ENCODE measurements around the gene CDC40. TPM values are rescaled to one million over a fixed set of nuclear protein-coding genes. Genes with fewer than 3 reads are reported as not detected.

Gene CDC40
- total and polyA plus RNA-seq, 2 experiments from 2014 or later, result 13.9 to 20.8 TPM

DNA sequence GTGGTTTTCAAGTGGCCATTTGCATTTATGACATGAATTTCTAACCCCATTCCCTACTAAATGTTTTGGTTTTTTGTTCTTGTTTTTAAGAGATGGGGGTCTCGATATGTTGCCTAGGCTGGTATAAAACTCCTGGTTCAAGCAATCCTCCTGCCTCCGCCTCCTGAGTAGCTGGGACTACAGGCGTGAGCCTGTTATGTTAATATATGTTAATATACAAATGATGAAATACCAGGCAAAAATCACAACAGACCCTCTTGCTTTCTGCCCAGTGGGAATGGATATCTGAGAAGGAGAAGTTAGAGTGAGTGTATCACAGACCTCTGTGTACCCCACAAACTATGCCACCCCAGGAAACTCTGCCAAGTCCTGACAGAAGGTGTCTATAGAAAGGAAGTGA is 66.2 kb downstream of the CDC40 start:
- Histone ChIP-seq H3K4me1 (ENCODE audit: insufficient read depth) (no peaks in the 10 kb centered on the region), H3K79me2 (no peaks in the 10 kb centered on the region), H3K9me3 (ENCODE audit: low read depth) (no peaks in the 10 kb centered on the region), H3K9me2 (replicated peaks; ENCODE audit: insufficient read depth) (no peaks in the 10 kb centered on the region), H3K27me3 (no peaks in the 10 kb centered on the region), H4K20me1 (ENCODE audit: insufficient read depth, poor library complexity, severe bottlenecking) (no peaks in the 10 kb centered on the region), H2AFZ (no peak overlapping the region), H3K4me3 (no peak overlapping the region), H3K4me2 (no peak overlapping the region), H3K36me3 (replicated peaks; ENCODE audit: insufficient read depth, low read depth) (no peaks in the 10 kb centered on the region), H3K27ac (no peak overlapping the region)
- 94% methylated on average over 3 of the region's 3 CpGs for WGBS (ENCODE audit: low lambda C conversion rate, missing lambda C conversion rate)
- TF ChIP-seq EZH2 (IDR thresholded peaks at IDR 0.05; ENCODE audit: borderline replicate concordance), result no peak
- no peak for TF ChIP-seq EZH2phosphoT487 (IDR thresholded peaks at IDR 0.05; ENCODE audit: low read depth, severe bottlenecking, unreplicated experiment)
- TF ChIP-seq CTCF (IDR thresholded peaks at IDR 0.05; ENCODE audit: poor library complexity), result no peak
- no peak for DNase-seq (ENCODE audit: low spot score)

GRCh38 chr6:110246900-110247546 is 66.8 kb downstream of the CDC40 start:
- Histone ChIP-seq H3K27me3 (no peaks in the 10 kb centered on the region), H3K4me1 (ENCODE audit: insufficient read depth) (no peaks in the 10 kb centered on the region), H3K9me3 (ENCODE audit: low read depth) (no peaks in the 10 kb centered on the region), H3K79me2 (no peaks in the 10 kb centered on the region), H4K20me1 (ENCODE audit: insufficient read depth, poor library complexity, severe bottlenecking) (no peaks in the 10 kb centered on the region), H3K4me3 (no peak overlapping the region), H3K9me2 (replicated peaks; ENCODE audit: insufficient read depth) (no peaks in the 10 kb centered on the region), H2AFZ (no peak overlapping the region), H3K4me2 (no peak overlapping the region), H3K36me3 (replicated peaks; ENCODE audit: insufficient read depth, low read depth) (no peaks in the 10 kb centered on the region), H3K27ac (no peak overlapping the region)
- 100% methylated on average over 3 of the region's 3 CpGs for WGBS (ENCODE audit: low lambda C conversion rate, missing lambda C conversion rate)
- no peak for DNase-seq (ENCODE audit: low spot score)
- TF ChIP-seq EZH2 (IDR thresholded peaks at IDR 0.05; ENCODE audit: borderline replicate concordance), result no peak

DNA sequence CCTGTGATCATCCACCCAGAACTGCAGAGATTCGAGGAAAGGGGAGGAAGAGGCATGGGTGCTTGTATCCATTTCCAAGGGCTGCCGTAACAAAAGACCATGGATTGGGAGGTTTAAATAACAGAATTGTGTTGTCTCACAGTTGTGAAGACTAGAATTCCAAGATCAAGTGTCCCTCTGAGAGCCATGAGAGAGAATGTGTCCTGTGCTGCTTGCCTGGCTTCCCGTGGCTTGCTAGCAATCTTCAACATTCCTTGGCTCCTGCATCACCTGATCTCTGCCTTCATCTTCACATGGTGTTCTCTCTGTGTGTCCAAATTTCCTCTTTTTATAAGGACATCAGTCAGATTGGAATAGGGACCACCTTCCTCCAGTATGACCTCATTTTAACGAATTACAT is 69.8 kb downstream of the CDC40 start:
- no peaks in the 10 kb centered on the region for H3K79me2 ChIP-seq
- 84% methylated on average over 4 of the region's 4 CpGs for WGBS (ENCODE audit: low lambda C conversion rate, missing lambda C conversion rate)
- H3K27ac ChIP-seq, result no peak overlapping the region
- H4K20me1 ChIP-seq (ENCODE audit: insufficient read depth, poor library complexity, severe bottlenecking), result no peaks in the 10 kb centered on the region
- no peak overlapping the region for H3K4me3 ChIP-seq
- no peak for DNase-seq (ENCODE audit: low spot score)
- no peaks in the 10 kb centered on the region for H3K4me1 ChIP-seq (ENCODE audit: insufficient read depth)
- H2AFZ ChIP-seq, result no peak overlapping the region
- no peaks in the 10 kb centered on the region for H3K9me3 ChIP-seq (ENCODE audit: low read depth)
- no peaks in the 10 kb centered on the region for H3K27me3 ChIP-seq
- H3K9me2 ChIP-seq (replicated peaks; ENCODE audit: insufficient read depth), result no peaks in the 10 kb centered on the region
- no peaks in the 10 kb centered on the region for H3K36me3 ChIP-seq (replicated peaks; ENCODE audit: insufficient read depth, low read depth)
- H3K4me2 ChIP-seq, result no peak overlapping the region
- no peak for TF ChIP-seq EZH2phosphoT487 (IDR thresholded peaks at IDR 0.05; ENCODE audit: low read depth, severe bottlenecking, unreplicated experiment)
- TF ChIP-seq CTCF (IDR thresholded peaks at IDR 0.05; ENCODE audit: poor library complexity), result no peak
- TF ChIP-seq EZH2 (IDR thresholded peaks at IDR 0.05; ENCODE audit: borderline replicate concordance), result no peak

DNA sequence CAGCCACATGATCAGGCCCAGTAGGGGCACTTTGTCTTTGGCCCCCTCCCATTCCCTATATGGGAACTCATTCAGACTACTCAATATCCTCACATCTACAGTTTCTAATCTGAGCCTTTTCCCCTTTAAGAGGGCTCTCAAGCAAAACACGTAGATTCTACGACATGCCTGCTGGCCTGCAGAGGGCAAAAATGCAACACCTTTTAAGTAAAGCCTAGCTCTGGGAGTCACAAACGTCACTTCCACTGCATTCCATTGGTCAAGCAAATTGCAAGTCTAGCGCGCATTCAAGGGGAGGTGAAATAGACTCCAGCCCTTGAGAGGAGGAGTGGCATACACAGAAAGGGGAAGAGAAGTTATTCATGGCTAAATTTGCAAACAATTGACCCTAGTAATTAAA is 70.6 kb downstream of the CDC40 start:
- Histone ChIP-seq H3K4me2 (no peak overlapping the region), H3K36me3 (replicated peaks; ENCODE audit: insufficient read depth, low read depth) (no peaks in the 10 kb centered on the region), H3K79me2 (no peaks in the 10 kb centered on the region), H3K27me3 (no peaks in the 10 kb centered on the region), H2AFZ (no peak overlapping the region), H3K27ac (no peak overlapping the region), H3K9me2 (replicated peaks; ENCODE audit: insufficient read depth) (no peaks in the 10 kb centered on the region), H3K4me3 (no peak overlapping the region), H3K4me1 (ENCODE audit: insufficient read depth) (no peaks in the 10 kb centered on the region), H4K20me1 (ENCODE audit: insufficient read depth, poor library complexity, severe bottlenecking) (no peaks in the 10 kb centered on the region), H3K9me3 (ENCODE audit: low read depth) (no peaks in the 10 kb centered on the region)
- 73% methylated on average over 5 of the region's 5 CpGs for WGBS (ENCODE audit: low lambda C conversion rate, missing lambda C conversion rate)
- TF ChIP-seq EZH2phosphoT487 (IDR thresholded peaks at IDR 0.05; ENCODE audit: low read depth, severe bottlenecking, unreplicated experiment) (no peak), EZH2 (IDR thresholded peaks at IDR 0.05; ENCODE audit: borderline replicate concordance) (no peak), CTCF (IDR thresholded peaks at IDR 0.05; ENCODE audit: poor library complexity) (no peak)
- no peak for DNase-seq (ENCODE audit: low spot score)

Data from hepatocyte (in vitro differentiated cells).